Measurements from ENCODE around the gene GRIN3B. TPM values are rescaled to one million over a fixed set of nuclear protein-coding genes. Genes with fewer than 3 reads are reported as not detected.

The GRIN3B gene
- total RNA-seq, 1 donor from 2014 or later = 0.65 TPM

GRCh38 chr19:1026783-1027649 is 26.8 kb downstream of the GRIN3B start:
- no peaks in the 10 kb centered on the region for H3K9me3 Mint-ChIP-seq
- peaks cover 5% of the 10 kb centered on the region for H3K36me3 Mint-ChIP-seq
- no peak for TF ChIP-seq CTCF (conservative IDR thresholded peaks at IDR 0.05)
- DNase-seq (ENCODE audit: extremely low spot score, unreplicated experiment) = no peak
- no peaks in the 10 kb centered on the region for H3K27me3 Mint-ChIP-seq
- H3K4me1 Mint-ChIP-seq (ENCODE audit: unreplicated experiment) = peaks cover 4% of the 10 kb centered on the region
- peak overlapping the region; percentile 94 for H3K4me3 Mint-ChIP-seq
- peak overlapping the region; percentile 94 for H3K27ac Mint-ChIP-seq

- no peaks in the 10 kb centered on the region for H3K27me3 Mint-ChIP-seq
- H3K4me3 Mint-ChIP-seq = peak overlapping the region; percentile 94
These were observed 27.4 kb downstream of the GRIN3B start for GRCh38 chr19:1027650-1028061.

GRCh38 chr19:1028062-1028926 is 28.1 kb downstream of the GRIN3B start:
- TF ChIP-seq CTCF (conservative IDR thresholded peaks at IDR 0.05) = no peak
- H3K9me3 Mint-ChIP-seq = no peaks in the 10 kb centered on the region

More at GRCh38 chr19:1027650-1028061, 27.4 kb downstream of the GRIN3B start:
- DNase-seq (ENCODE audit: extremely low spot score, unreplicated experiment) = no peak
- peaks cover 8% of the 10 kb centered on the region for H3K36me3 Mint-ChIP-seq
- no peaks in the 10 kb centered on the region for H3K9me3 Mint-ChIP-seq
- peak overlapping the region; percentile 94 for H3K27ac Mint-ChIP-seq
- TF ChIP-seq CTCF (conservative IDR thresholded peaks at IDR 0.05) = no peak
- peaks cover 4% of the 10 kb centered on the region for H3K4me1 Mint-ChIP-seq (ENCODE audit: unreplicated experiment)

GRCh38 chr19:1032264-1032867 is 32.1 kb downstream of the GRIN3B start:
- Mint-ChIP-seq H3K36me3 (peaks cover 8% of the 10 kb centered on the region), H3K27me3 (no peaks in the 10 kb centered on the region), H3K9me3 (no peaks in the 10 kb centered on the region), H3K27ac (peak overlapping the region; percentile 31), H3K4me1 (ENCODE audit: unreplicated experiment) (peaks cover 4% of the 10 kb centered on the region), H3K4me3 (no peak overlapping the region)
- TF ChIP-seq CTCF (conservative IDR thresholded peaks at IDR 0.05) = no peak
- no peak for DNase-seq (ENCODE audit: extremely low spot score, unreplicated experiment)

More at GRCh38 chr19:1028062-1028926, 28.1 kb downstream of the GRIN3B start:
- peaks cover 8% of the 10 kb centered on the region for H3K36me3 Mint-ChIP-seq
- no peaks in the 10 kb centered on the region for H3K27me3 Mint-ChIP-seq
- H3K4me1 Mint-ChIP-seq (ENCODE audit: unreplicated experiment) = peaks cover 4% of the 10 kb centered on the region
- peak overlapping the region; percentile 87 for H3K4me3 Mint-ChIP-seq
- DNase-seq (ENCODE audit: extremely low spot score, unreplicated experiment) = peak; percentile 87
- peak overlapping the region; percentile 85 for H3K27ac Mint-ChIP-seq

GRCh38 chr19:1035998-1036621 is 35.9 kb downstream of the GRIN3B start:
- Mint-ChIP-seq H3K27me3 (no peaks in the 10 kb centered on the region), H3K36me3 (peaks cover 10% of the 10 kb centered on the region), H3K27ac (peak overlapping the region; percentile 82), H3K4me3 (no peak overlapping the region), H3K9me3 (no peaks in the 10 kb centered on the region), H3K4me1 (ENCODE audit: unreplicated experiment) (peaks cover 21% of the 10 kb centered on the region)
- DNase-seq (ENCODE audit: extremely low spot score, unreplicated experiment) = no peak
- no peak for TF ChIP-seq CTCF (conservative IDR thresholded peaks at IDR 0.05)
